GM10266 (cell line): Measurements from ENCODE around the gene MICAL2.

Experiments
- DNase-seq: peaks from one replicate; pipeline ENCODE4 v3.0.0; 2012; ENCODE audit errors: extremely low spot score
- CTCF ChIP-seq: IDR thresholded peaks from 2 replicates; pipeline ENCODE4 v1.5.1; 2012; ENCODE audit warnings: mild to moderate bottlenecking, low read depth; ENCODE audit not compliant: control insufficient read depth, insufficient read depth; ENCODE audit errors: missing control alignments

Gene MICAL2

GRCh38 chr11:12137938-12138731 is 27.7 kb downstream of the MICAL2 start:
- no peak for DNase-seq
- no peak for TF ChIP-seq CTCF

- DNase-seq: no peak
- TF ChIP-seq CTCF: no peak
Measured at GRCh38 chr11:12139144-12139881, 28.9 kb downstream of the MICAL2 start.

GRCh38 chr11:12140186-12140793 is 29.9 kb downstream of the MICAL2 start:
- TF ChIP-seq CTCF: no peak

GRCh38 chr11:12141283-12141682 is 30.9 kb downstream of the MICAL2 start:
- DNase-seq: no peak
- no peak for TF ChIP-seq CTCF

More at GRCh38 chr11:12140186-12140793, 29.9 kb downstream of the MICAL2 start:
- no peak for DNase-seq

- DNase-seq: no peak
- no peak for TF ChIP-seq CTCF
Measured at GRCh38 chr11:12142176-12142575, 31.8 kb downstream of the MICAL2 start.

GRCh38 chr11:12142909-12143308 is 32.5 kb downstream of the MICAL2 start:
- TF ChIP-seq CTCF: no peak
- no peak for DNase-seq
